GM19240 (cell line): ENCODE results near the gene CANT1.

Experiments used
- DNase-seq: peaks from one replicate; pipeline ENCODE4 v3.0.0; 2011; ENCODE audit warnings: low spot score; ENCODE audit not compliant: insufficient read length

The CANT1 gene

GRCh38 chr17:79009397-79010303, at the start of gene CANT1:
TSS of gene CANT1 (minus strand) at chr17:79009764. CDS start at chr17:78997622, 12,142 bp downstream.
- DNase-seq: peak; percentile 96

DNA sequence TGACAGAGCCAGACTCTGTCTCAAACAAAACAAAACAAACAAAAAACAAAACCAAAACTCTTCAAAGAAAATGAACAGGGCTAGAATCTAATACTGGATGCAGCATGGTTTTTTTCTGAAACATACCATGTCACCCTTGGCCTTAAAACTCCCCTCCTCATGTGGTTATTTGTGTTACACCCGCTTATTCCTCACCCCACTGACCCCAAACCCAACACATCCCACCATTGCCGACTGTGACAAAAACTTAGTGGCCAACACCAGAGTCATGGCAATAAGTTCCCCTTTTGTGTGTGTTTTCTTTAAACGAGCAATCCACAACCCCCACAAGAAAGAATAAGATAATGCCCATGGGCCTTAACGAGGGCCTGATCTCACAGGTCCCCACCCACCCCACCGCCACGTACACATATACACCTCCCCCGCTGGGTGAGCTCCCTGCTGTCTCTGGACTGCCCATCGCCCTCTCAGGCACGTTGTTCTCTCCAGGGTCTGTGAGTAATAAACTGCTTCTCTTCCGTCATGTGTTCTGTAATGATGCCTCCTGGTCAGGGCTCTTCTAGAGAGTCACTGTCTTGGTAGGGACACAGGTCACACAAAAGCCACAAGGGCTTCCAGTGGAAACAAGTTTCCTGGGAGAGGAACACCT, 48.3 kb upstream of the CANT1 start:
- DNase-seq: no peak

GRCh38 chr17:79055197-79055596, 45.6 kb upstream of the CANT1 start:
- no peak for DNase-seq

DNA sequence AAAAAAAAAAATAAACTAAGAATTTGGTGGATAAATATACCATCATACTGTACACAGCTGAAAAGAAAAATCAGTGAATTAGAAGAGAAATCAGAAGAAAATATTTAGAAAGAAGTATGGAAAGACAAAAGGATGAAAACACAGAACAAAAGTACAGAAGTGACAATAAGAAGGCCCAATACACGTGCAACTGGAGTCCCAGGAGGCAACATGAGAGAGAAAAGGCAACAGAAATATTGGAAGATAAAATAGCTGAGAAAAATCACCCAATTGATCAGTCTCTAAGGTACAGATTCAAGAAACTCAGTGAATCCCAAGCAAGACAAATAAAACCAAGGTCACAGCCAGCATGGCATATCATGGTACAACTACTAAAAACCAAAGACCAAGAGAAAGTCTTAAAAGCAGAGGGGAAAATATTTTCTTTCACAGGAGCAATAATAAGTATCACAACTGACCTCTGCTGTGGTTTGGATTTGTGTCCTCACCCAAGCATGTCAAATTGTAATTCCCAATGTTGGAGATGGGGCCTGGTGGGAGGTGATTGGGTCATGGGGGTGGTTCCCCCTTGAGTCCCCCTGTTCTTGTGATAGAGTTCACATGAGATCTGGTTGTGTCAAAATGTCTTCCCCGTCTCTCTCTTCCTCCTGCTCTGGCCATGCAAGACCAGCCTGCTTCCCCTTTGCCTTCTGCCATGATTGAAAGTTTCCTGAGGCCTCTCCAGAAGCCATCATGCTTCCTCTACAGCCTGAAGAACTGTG, 44.8 kb upstream of the CANT1 start:
- no peak for DNase-seq

GRCh38 chr17:79053251-79053925, 43.8 kb upstream of the CANT1 start:
- DNase-seq: no peak

GRCh38 chr17:79052131-79052530, 42.6 kb upstream of the CANT1 start:
- no peak for DNase-seq

DNA sequence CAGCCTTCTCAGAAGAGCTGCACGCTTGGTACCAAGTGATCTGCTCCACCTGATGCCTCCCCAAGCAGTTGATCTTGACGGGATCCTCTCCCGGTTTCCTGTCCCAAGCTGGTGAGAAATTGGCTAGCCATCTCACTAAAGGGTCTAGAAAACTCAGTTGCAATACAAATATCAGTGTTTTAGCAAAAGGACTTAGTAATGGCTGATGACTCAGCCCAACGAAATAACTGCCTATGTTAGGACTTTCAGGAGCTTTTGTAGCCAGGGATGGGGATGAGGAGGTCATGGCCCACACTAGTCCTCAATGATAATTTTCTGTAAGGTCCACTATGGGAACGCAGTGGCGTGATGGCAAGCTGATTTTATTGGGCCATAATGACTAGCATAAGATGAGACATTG, 41.7 kb upstream of the CANT1 start:
- no peak for DNase-seq

GRCh38 chr17:79050551-79050950, 41.0 kb upstream of the CANT1 start:
- no peak for DNase-seq

GRCh38 chr17:79049821-79050220, 40.3 kb upstream of the CANT1 start:
- no peak for DNase-seq

DNA sequence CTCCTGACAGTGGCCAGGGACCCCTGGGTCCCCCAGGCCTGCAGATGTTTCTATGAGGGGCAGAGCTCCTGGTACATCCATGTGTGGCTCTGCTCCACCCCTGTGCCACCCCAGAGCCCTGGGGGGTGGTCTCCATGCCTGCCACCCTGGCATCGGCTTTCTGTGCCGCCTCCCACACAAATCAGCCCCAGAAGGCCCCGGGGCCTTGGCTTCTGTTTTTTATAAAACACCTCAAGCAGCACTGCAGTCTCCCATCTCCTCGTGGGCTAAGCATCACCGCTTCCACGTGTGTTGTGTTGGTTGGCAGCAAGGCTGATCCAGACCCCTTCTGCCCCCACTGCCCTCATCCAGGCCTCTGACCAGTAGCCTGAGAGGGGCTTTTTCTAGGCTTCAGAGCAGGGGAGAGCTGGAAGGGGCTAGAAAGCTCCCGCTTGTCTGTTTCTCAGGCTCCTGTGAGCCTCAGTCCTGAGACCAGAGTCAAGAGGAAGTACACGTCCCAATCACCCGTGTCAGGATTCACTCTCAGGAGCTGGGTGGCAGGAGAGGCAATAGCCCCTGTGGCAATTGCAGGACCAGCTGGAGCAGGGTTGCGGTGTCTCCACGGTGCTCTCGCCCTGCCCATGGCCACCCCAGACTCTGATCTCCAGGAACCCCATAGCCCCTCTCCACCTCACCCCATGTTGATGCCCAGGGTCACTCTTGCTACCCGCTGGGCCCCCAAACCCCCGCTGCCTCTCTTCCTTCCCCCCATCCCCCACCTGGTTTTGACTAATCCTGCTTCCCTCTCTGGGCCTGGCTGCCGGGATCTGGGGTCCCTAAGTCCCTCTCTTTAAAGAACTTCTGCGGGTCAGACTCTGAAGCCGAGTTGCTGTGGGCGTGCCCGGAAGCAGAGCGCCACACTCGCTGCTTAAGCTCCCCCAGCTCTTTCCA, 39.5 kb upstream of the CANT1 start:
- DNase-seq: no peak

GRCh38 chr17:79047923-79048825, 38.6 kb upstream of the CANT1 start:
- DNase-seq: no peak

- DNase-seq: no peak
These were observed 37.8 kb upstream of the CANT1 start for GRCh38 chr17:79047291-79047920.

GRCh38 chr17:79046916-79047280, 37.3 kb upstream of the CANT1 start:
- no peak for DNase-seq

- DNase-seq: no peak
These were observed 36.8 kb upstream of the CANT1 start for GRCh38 chr17:79046197-79046915.

DNA sequence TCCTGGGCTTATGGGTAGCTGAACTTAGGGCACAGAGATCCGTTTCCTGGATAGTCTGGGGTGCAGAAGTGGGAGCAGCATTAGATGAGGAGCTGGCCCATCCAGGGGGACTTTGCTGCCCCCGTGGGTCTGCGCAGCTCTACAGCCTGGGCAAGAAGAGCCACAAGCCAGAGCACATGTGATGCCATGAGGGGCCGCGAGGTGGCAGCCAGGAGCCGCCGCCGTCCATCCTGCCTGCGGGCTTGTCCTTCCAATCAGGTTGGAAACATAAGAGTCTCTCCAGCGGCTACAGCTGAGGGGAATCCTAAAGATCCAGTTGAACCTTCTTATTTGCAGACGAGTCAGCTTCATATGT, 36.3 kb upstream of the CANT1 start:
- peak; percentile 72 for DNase-seq

DNA sequence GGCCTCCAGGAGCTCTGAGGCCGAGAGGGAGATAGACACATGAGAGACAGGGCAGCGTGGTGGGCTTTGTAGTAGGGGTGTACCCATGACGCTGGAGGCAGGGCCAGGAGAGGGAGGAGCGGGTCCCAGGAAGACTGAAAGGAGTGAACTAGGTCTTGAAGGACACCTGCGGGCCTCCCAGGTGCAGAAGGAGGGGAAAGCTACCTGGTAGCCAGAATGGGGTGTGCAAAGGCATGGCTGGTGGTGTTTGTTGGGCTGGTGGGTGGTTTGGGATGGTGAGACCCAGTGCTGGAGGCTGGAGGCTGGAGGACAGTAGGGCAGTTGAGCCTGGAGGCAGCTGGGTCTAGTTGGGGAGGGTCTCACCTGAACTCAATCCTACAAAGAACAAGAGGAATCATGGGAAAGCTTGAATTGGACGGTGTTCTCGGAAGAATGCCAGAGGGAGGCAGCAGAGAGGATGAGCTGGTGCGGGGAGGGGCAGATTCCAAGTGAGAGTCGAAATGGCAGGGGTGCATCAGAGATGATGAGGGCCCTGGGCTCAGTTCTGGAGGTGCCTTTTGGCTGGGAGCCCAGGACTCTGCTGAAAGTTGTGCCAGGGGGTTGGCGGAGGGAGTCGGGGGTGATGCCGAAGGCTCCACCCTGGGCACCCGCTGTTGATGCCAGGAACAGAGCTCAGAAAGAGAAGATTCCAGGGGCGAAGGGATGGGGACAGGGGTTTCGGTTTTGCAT, 35.6 kb upstream of the CANT1 start:
- DNase-seq: no peak

GRCh38 chr17:79044462-79044861, 34.9 kb upstream of the CANT1 start:
- DNase-seq: no peak

GRCh38 chr17:79043931-79044320, 34.4 kb upstream of the CANT1 start:
- DNase-seq: no peak
